Right lobe of liver (tissue), 4 donors: ENCODE results near the gene ZNF552.

ENCODE experiments used
- POLR2A ChIP-seq: fragments of 450-650 bp; IDR thresholded peaks from one replicate; pipeline ENCODE4 v1.6.1; 2017; ENCODE audit warnings: antibody characterized with exemption, mild to moderate bottlenecking
- TF ChIP-seq, protein P1 (sequence below), 4 donors: fragments of 200-600 bp in 3 of 4; fragments of 450-650 bp in 1 of 4; IDR thresholded peaks; one replicate each; pipeline versions ENCODE4 v1.5.1 to v1.8.0; 2016 to 2022; ENCODE audit warnings: antibody characterized with exemption in 4 of 4, mild to moderate bottlenecking in 2 of 4
- donor health status: DM: no; HTN: no; CAD: no.
- donor health status: DM: no; HTN: no; CAD: no.
- donor health status: DM: no; HTN: yes; CAD: no.

GRCh38 chr19:57773488-57773887 lies 41.2 kb downstream of the ZNF552 start:
- TF ChIP-seq, protein P1, sequence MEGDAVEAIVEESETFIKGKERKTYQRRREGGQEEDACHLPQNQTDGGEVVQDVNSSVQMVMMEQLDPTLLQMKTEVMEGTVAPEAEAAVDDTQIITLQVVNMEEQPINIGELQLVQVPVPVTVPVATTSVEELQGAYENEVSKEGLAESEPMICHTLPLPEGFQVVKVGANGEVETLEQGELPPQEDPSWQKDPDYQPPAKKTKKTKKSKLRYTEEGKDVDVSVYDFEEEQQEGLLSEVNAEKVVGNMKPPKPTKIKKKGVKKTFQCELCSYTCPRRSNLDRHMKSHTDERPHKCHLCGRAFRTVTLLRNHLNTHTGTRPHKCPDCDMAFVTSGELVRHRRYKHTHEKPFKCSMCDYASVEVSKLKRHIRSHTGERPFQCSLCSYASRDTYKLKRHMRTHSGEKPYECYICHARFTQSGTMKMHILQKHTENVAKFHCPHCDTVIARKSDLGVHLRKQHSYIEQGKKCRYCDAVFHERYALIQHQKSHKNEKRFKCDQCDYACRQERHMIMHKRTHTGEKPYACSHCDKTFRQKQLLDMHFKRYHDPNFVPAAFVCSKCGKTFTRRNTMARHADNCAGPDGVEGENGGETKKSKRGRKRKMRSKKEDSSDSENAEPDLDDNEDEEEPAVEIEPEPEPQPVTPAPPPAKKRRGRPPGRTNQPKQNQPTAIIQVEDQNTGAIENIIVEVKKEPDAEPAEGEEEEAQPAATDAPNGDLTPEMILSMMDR (IDR thresholded peaks at IDR 0.05) = no peak
- no peak for TF ChIP-seq POLR2A
